Activated CD4-positive, alpha-beta T cell treated with anti-CD3 and anti-CD28 coated beads, Interleukin-2, amount 50 U/mL, for 48 hours (primary cell): Measurements from ENCODE around the gene RNF167.

Experiments used
- DNase-seq, 2 experiments: peaks; one replicate each; pipeline ENCODE4 v3.0.0-alpha.2; 2020

The RNF167 gene

DNA sequence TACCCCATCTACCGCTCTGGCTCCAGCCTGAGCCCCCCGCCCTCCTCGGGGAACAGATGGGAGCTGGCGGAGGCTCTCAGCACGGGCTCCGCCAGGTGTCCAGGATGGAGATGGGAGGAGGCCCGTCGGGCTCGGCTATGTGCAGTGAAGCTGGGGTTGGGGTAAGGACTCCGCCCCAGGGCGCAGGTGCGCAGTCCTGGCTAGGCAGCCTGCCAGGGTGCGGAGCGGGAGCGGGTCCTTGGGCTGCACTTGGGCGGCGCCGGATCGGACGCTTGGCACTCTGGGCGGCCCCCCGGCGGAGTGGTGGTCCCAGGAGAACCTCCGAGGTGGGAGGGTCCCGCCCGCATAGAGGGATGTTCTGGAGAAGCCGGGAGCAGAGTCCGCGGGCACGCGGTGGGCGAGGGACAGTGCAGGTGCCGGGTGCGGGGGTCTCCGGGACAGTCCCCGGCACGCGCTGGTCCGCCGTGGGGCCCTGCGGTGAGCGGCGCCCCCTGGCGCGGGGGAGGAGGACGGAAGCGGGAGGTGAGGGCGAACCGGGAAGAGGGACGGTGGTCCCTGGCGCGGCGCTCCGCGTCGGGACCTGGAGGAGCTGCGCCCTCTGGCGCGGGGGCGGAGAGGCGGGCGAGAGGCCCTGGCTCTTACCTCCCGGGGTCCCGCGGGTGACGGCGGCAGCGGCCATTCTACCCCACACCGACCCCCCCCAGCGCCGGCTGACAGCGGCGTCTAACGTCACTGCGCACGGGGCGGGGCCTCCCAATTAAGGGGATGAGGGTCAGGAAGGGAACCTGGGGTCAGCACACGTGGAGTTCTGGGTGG lies 47.1 kb downstream of the RNF167 start, which contains the start of gene CAMTA2:
TSS of gene CAMTA2 (minus strand) at position 725 of the 816 bp plus-strand sequence. CDS start 1,453 bp downstream, outside the sequence.
- peak; percentile 93 for DNase-seq

DNA sequence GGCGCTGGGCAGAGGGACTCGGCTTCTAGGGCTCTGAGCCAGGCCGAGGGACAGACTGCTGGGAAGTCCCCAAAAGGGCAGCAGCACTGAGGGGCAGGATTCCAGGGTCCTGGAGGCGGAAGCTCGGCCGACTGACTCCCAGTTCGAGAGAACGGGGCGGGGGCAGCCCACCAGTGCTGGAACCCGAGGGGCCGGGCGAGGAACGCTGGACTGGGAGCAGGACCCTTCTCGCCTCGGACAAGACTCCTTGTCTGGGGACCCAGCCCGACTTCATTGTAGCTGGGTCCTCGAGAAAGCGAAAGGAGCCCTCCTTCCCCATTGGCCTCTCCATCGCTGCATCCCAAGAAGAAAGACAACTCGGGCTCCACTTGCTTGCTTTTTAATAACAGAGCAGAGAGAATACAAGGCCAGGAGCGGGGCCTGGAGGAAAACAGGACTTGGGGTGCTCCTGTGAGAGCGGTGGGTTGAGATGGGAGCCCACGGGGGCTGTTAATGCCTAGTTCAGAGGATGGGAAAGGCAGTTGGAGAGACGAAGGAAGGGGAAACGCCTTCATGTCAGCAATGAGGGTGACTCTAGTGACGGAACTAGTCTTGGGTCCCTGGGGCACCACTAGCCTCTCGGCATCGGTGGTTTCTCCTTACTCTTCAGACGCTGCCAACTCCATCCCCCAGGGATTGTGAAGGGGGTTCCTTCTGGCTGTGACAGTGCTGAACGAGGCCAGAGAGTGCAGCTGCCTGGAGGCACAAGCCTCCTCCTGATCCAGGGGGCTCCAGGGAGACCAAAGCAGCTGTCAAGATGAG lies 47.9 kb downstream of the RNF167 start:
- DNase-seq: peak in 1 of 2 experiments; percentile 23

DNA sequence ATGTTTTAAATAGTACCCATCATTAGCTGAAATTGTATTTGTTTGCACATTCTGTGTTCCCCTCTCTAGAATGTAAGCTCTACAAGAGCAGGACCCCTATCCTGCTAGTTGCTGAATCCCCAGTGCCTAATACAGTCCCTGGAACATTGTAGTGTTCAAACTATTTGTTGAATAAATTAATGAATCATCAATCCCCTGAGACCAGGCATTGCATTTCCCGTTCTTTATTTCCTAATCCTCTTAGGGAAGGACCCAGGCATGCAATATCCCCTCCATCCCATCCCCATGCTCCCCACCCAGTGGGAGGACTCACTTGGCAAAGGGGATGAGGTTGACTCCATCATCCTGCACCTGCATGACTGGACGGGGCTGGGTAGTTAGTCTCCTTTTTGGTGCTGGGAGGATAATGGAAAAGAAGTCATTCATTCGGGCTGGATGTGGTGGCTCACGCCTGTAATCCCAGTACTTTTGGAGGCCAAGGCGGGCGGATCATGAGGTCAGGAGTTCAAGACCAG lies 54.1 kb downstream of the RNF167 start:
- no peak for DNase-seq
